Midbrain (tissue), 1 donor: Measurements from ENCODE around the gene WDHD1.
"Not testable (repeated sequence)": the region's sequence is repeated elsewhere in the genome, so short reads cannot be mapped to it uniquely, and the experiment has no call there.

Experiments used
- DNase-seq: peaks from one replicate; lab custom pipeline; 2025; lab: John Stamatoyannopoulos, UW

Gene WDHD1

GRCh38 chr14:54947230-54947629, 79.7 kb downstream of the WDHD1 start:
- no peak for DNase-seq

GRCh38 chr14:54946500-54946899, 80.4 kb downstream of the WDHD1 start:
- no peak for DNase-seq

DNA sequence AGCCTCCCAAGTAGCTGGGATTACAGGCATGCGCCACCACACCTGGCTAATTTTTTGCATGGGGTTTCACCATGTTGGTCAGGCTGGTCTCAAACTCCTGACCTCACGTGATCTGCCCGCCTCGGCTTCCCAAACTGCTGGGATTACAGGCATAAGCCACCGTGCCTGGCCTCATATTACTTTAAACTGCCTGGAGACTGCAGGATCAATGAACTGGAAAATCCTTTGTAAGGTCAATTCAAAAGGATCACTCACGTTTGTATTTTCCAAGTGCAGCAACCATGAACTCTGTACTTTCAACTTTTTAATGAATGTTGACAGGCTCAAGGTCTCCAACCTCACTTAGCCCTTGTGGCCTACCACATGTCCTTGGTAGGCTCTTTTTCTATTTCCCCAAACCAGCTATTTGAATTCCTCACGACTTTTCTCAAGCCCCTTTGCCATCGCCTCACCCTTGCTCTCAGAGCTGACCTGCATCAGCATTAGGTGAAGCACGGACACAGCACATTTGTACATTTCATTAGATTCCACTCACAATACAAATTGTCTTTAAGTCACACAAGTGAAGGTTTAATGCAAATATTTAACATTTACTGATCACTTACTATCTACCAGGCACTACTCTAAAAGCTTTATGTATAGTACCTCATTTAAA, 82.0 kb downstream of the WDHD1 start:
- DNase-seq: no peak

- no peak for DNase-seq
Measured at GRCh38 chr14:54942913-54943312, 84.0 kb downstream of the WDHD1 start.

DNA sequence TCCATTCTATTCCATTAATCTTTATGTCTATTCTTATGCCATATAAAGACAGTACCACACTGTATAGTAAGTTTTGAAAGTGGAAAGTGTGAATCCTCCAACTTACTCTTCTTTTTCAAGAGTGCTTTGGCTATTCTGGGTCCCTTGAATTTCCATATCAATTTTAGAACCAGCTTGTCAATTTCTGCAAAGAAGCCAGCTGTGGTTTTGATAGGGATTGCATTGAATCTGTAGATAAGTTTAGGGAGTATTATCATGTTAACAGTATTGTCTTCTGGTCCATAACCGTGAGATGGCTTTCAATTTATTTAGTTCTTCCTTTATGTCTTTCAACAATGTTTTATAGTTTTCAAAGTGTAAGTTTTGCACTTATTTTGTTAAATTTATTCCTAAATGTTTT, 90.1 kb downstream of the WDHD1 start:
- no peak for DNase-seq

DNA sequence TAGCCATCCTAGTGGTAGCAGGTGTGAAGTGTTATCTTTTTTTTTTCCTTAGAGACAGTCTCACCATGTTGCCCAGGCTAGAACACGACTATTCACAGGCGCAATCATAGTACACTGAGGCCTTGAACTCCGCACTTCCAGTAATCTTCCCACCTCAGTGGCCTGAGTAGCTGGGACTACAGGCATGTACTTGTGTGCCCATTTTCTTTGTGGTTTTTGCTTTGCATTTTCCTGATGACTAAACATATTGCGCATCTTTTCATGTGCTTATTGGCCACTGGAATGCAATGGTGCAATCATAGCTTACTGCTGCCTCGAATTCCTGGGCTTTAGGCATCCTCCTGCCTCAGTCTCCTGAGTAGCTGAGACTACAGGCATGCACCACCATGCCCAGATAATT, 90.9 kb downstream of the WDHD1 start:
- DNase-seq: no peak

GRCh38 chr14:54935100-54935499, 91.8 kb downstream of the WDHD1 start:
- no peak for DNase-seq

DNA sequence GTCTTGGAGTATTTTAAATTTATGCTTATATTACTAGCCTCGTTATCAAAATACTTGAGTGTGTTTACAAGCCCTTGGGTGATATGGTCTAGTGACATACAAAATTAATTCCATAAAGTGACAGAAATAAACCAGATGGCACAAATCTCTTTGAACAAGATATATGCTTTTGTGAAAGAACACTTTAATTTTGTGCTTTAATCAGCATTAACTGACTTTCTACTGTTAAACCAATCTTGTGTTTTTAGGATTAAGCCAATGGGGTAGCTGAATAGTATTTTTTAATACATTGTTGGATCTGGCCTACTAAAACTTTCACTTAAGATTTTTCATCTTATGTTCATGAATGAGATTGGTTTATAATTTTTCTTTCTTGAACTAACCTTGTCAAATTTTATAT, 93.9 kb downstream of the WDHD1 start:
- DNase-seq: no peak

GRCh38 chr14:54931598-54932340, 95.1 kb downstream of the WDHD1 start:
- DNase-seq: no peak

- no peak for DNase-seq
Measured at GRCh38 chr14:54931101-54931500, 95.8 kb downstream of the WDHD1 start.

- DNase-seq: no peak
Measured at GRCh38 chr14:54929556-54929955, 97.3 kb downstream of the WDHD1 start.

DNA sequence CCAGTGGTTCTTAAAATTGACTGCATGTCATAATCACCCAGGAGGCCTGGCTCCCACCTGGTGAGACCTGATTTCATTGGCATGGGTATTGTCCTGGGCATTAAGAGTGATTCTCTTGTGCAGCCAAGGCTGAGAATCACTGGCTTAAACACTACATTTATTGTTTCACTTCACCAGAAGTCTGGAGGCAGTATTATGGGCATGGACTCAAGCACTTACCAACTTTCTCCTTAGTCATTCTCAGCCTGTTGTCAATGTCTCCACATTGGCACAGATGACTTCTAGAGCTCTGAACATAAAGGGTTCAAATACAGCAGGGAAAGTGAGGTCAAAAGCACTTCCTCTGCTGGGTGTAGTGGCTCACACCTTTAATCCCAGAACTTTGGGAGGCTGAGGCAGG, 98.7 kb downstream of the WDHD1 start:
- DNase-seq: no peak

DNA sequence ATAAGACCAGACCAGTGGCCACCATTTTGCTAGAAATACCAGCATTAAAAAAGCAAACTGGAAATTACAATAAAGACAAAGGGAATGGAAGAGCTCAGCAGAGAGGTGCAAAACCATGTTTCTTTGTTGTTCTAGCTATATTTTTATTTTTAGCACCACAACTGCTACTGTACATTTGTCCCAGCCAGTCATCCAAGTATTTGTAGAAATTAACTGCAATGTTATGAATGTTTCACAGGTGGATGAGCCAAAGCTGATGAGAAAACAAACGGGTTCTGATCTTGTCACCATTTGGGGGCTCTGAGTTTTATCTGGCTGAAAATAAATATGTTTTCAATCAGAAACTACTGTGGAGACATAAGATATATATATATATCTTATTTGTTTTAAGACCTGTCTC, 99.3 kb downstream of the WDHD1 start:
- DNase-seq: no peak

GRCh38 chr14:54926570-54926969, 100.3 kb downstream of the WDHD1 start:
- not testable (repeated sequence) for DNase-seq

GRCh38 chr14:54922598-54922997, 104.3 kb downstream of the WDHD1 start:
- DNase-seq: no peak

DNA sequence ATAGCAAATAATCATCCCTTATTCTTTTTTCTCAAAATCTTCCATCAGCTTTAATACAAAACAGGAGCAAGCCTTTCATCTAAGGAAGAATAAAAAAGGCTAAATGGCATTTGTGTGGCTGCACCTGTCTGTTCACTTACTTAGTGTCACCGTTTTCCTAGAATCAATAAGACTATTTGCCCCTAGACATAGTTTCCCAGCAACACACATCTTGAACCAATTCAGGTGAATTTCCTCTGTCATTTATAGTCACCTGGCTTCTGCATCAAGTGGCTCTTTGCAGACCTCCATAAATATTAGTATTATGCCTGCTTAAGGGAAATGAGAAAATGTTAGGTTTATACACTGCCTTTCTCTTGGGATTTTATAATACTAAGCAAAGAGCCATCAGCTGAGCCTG, 106.8 kb downstream of the WDHD1 start:
- DNase-seq: no peak

DNA sequence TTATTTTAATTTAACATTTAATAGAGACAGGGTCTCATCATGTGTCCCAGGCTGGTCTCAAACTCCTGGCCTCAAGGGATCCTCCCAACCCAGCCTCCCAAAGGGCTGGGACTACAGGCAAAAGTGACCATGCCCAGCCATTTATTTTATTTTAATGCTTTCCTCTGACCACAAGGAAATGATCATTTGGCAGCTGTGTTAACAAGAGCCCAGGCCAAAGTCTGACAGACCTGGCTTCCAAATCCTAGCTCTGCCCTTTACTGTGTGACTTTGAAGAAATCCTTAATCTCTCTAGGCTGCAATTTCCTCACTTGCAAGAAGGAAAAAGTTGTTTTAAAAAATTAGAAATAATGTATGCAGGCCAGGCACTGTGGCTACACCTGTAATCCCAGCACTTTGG, 107.6 kb downstream of the WDHD1 start:
- no peak for DNase-seq

GRCh38 chr14:54918427-54918826, 108.5 kb downstream of the WDHD1 start:
- no peak for DNase-seq

DNA sequence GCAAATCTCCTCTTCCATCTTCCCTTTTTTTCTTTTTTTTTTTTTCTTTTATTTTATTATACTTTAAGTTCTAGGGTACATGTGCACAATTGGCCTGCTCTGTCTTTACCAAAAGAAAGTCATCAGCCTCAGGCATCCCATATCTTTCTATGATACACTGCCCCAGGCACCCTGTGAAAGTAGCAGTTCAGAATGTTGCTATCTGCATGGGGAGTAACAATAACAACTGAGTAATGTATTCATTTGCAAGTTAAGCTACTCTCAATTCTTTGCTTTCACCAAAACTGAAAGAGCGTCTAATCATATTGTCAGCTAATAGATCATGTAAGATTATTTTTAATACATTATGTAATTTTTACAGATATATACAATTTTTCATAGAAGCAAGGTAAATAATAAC, 110.8 kb downstream of the WDHD1 start:
- no peak for DNase-seq

- DNase-seq: no peak
Measured at GRCh38 chr14:54909817-54910558, 116.9 kb downstream of the WDHD1 start.

DNA sequence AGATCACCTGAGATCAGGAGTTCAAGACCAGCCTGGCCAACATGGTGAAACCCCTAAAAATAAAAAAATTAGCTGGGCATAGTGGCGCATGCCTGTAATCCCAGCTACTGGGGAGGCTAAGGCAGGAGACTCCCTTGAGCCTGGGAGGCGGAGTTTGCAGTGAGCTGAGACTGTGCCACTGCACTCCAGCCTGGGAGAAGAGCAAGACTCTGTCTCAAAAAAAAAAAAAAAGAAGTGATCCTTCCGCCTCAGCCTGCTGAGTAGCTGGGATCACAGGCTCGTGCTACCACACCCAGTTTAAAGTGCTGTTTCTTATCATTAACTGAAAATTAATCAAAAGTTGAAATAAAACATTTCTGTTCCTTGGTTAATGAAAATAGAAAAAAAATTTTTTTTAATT, 117.9 kb downstream of the WDHD1 start:
- DNase-seq: not testable (repeated sequence)

DNA sequence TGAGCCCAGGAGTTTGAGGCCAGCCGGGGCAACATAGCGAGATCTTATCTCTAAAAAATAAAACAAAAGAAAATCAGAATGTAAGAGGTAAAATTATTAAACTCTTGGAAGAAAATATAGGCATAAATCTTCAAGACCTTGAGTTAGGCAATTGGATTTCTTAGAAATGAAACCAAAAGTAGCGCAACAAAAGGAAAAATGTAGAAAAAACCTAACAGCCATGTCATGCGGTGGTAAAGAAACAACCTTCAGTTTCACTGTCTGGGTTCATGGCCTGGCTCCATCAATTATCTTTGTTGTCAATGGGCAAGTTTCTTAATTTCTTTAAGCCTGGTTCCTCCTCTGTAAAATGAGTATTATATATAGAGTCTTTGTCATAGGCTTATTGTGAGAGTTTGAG, 118.7 kb downstream of the WDHD1 start:
- DNase-seq: no peak

DNA sequence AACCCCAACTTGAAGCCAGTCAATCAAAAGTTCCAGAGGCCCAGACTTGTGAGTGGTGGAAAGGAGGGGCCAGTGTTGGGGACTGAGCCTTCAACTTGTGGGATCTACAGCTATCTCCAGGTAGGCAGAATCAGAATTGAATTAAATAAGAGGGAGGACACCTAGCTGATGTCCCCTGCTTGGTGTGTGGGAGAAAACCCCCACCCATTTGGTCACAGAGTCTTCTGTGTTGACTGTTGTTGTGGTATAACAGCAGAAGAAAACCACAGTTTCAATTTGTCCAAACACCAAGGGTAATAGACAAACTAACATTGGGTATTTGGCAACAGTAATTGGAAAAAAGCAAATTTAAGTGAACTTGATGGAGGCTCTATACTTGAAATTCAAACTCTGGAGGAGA, 120.8 kb downstream of the WDHD1 start:
- DNase-seq: no peak
